Left renal pelvis (tissue), 4 donors: ENCODE measurements around the gene FBH1. TPM values are rescaled to one million over a fixed set of nuclear protein-coding genes. Genes with fewer than 3 reads are reported as not detected.
"Not testable (repeated sequence)": the region's sequence is repeated elsewhere in the genome, so short reads cannot be mapped to it uniquely, and the experiment has no call there.

ENCODE experiments used
- DNase-seq, 4 donors: peaks; one replicate each; pipeline ENCODE4 v3.0.0-alpha.2; 2013; ENCODE audit warnings: low read depth in 4 of 4, low spot score in 3 of 4
- polyA plus RNA-seq, 4 donors: library from polyadenylated mRNA; unstranded; fragments of 120-200 nt; gene quantifications; one replicate each; pipeline ENCODE4 v1.2.1, GENCODE V29; 2013; ENCODE audit not compliant: insufficient read length in 4 of 4

FBH1 gene
- polyA plus RNA-seq, 4 donors, result 57.4 to 87.8 (median 66.9) TPM

GRCh38 chr10:5937016-5937415, 47.0 kb downstream of the FBH1 start:
- DNase-seq, result no peak

GRCh38 chr10:5938291-5938690, 48.2 kb downstream of the FBH1 start:
- DNase-seq, result no peak

- DNase-seq, result no peak
Observed at GRCh38 chr10:5940807-5941218, 50.8 kb downstream of the FBH1 start.

GRCh38 chr10:5941579-5941978, 51.5 kb downstream of the FBH1 start:
- no peak for DNase-seq

- DNase-seq, result no peak
Observed at GRCh38 chr10:5942001-5942400, 52.0 kb downstream of the FBH1 start.

GRCh38 chr10:5942474-5942873, 52.4 kb downstream of the FBH1 start:
- DNase-seq, result no peak

- no peak for DNase-seq
Observed at GRCh38 chr10:5943536-5943935, 53.5 kb downstream of the FBH1 start.

- peak; percentile 71 to 83 (median 74) for DNase-seq
Observed at GRCh38 chr10:5944389-5945189, 54.5 kb downstream of the FBH1 start.

GRCh38 chr10:5945190-5945509, 55.1 kb downstream of the FBH1 start:
- no peak for DNase-seq

- DNase-seq, result no peak
Observed at GRCh38 chr10:5945561-5946418, 55.7 kb downstream of the FBH1 start.

- not testable (repeated sequence) for DNase-seq
Observed at GRCh38 chr10:5946419-5946775, 56.4 kb downstream of the FBH1 start.

- DNase-seq, result no peak
Observed at GRCh38 chr10:5946786-5947185, 56.7 kb downstream of the FBH1 start.

- DNase-seq, result no peak
Observed at GRCh38 chr10:5947471-5948207, 57.6 kb downstream of the FBH1 start.

- DNase-seq, result no peak
Observed at GRCh38 chr10:5948208-5948585, 58.2 kb downstream of the FBH1 start.

GRCh38 chr10:5949009-5949759, 59.1 kb downstream of the FBH1 start:
- DNase-seq, result no peak

GRCh38 chr10:5951167-5951711, 61.2 kb downstream of the FBH1 start:
- DNase-seq, result no peak

GRCh38 chr10:5951721-5952407, 61.8 kb downstream of the FBH1 start:
- DNase-seq, result no peak

- DNase-seq, result no peak
Observed at GRCh38 chr10:5952731-5953385, 62.8 kb downstream of the FBH1 start.

GRCh38 chr10:5953676-5954075, 63.6 kb downstream of the FBH1 start:
- DNase-seq, result no peak
